Measurements from ENCODE around the gene NELL1.

GRCh38 chr11:21464601-21465193 is 795.3 kb downstream of the NELL1 start:
- TF ChIP-seq CTCF (IDR thresholded peaks at IDR 0.05) (no peak), EZH2 (IDR thresholded peaks at IDR 0.05) (no peak), EZH2phosphoT487 (IDR thresholded peaks at IDR 0.05) (no peak)

Data from neural progenitor cell (in vitro differentiated cells).